ENCODE measurements around the gene STAT1.

DNA sequence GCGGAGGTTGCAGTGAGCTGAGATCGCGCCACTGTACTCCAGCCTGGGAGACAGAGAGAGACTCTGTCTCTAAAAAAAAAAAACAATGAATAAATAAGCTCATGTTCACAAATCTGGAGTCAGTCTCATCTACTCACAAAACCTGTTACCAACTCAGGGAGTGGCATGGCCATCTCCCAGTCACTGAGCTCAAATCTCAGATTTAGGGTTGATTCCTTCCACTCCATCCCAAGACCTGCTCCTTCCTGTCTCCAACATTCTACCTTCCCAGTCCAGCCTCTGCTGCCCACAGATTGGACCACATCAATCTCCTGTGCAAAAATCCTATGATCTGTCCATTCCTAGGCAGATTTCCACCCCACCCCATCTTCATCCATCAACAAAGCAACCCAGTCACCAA, 1.6 kb downstream of the STAT1 start:
- TF ChIP-seq, protein P1, sequence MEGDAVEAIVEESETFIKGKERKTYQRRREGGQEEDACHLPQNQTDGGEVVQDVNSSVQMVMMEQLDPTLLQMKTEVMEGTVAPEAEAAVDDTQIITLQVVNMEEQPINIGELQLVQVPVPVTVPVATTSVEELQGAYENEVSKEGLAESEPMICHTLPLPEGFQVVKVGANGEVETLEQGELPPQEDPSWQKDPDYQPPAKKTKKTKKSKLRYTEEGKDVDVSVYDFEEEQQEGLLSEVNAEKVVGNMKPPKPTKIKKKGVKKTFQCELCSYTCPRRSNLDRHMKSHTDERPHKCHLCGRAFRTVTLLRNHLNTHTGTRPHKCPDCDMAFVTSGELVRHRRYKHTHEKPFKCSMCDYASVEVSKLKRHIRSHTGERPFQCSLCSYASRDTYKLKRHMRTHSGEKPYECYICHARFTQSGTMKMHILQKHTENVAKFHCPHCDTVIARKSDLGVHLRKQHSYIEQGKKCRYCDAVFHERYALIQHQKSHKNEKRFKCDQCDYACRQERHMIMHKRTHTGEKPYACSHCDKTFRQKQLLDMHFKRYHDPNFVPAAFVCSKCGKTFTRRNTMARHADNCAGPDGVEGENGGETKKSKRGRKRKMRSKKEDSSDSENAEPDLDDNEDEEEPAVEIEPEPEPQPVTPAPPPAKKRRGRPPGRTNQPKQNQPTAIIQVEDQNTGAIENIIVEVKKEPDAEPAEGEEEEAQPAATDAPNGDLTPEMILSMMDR (IDR thresholded peaks at IDR 0.05): no peak
- no peak for TF ChIP-seq POLR2A (IDR thresholded peaks at IDR 0.05)
